Neural cell (in vitro differentiated cells): ENCODE measurements around the gene MPP3. TPM values are rescaled to one million over a fixed set of nuclear protein-coding genes. Genes with fewer than 3 reads are reported as not detected.

Experiments used
- H2AFZ ChIP-seq: fragments of 200-600, 300-800 bp; sonication (generic), shearing (Covaris generic); 2 replicates; pipeline ENCODE4 v1.6.0; 2014; ENCODE audit warnings: low read depth, mild to moderate bottlenecking, antibody characterized with exemption, low read length, moderate library complexity
- H3F3A ChIP-seq: fragments of 200-600 bp; shearing (Covaris generic); 2 replicates; pipeline ENCODE4 v1.6.1; 2016; ENCODE audit warnings: mild to moderate bottlenecking, moderate library complexity, mixed read lengths, antibody characterized with exemption, low read length; ENCODE audit not compliant: insufficient read depth, poor library complexity, severe bottlenecking
- H3K27ac ChIP-seq: fragments of 200-600, 300-800 bp; sonication (generic), shearing (Covaris generic); 2 replicates; pipeline ENCODE4 v1.5.1; 2014; ENCODE audit warnings: mild to moderate bottlenecking, low read length, moderate library complexity
- H3K27me3 ChIP-seq: fragments of 300-800, 200-600 bp; sonication (generic), shearing (Covaris generic); 2 replicates; pipeline ENCODE4 v1.6.0; 2014; ENCODE audit warnings: mild to moderate bottlenecking, low read depth, low read length, moderate library complexity; ENCODE audit not compliant: insufficient read depth
- H3K36me3 ChIP-seq: fragments of 300-800, 200-600 bp; sonication (generic), shearing (Covaris generic); 2 replicates; pipeline ENCODE4 v1.5.1; 2014; ENCODE audit warnings: mild to moderate bottlenecking, antibody characterized with exemption, low read length, moderate library complexity; ENCODE audit not compliant: insufficient read depth
- H3K4me2 ChIP-seq: fragments of 300-800, 200-600 bp; sonication (generic), shearing (Covaris generic); 2 replicates; pipeline ENCODE4 v1.6.0; 2014; ENCODE audit warnings: mild to moderate bottlenecking, low read length
- H3K4me3 ChIP-seq: fragments of 300-800, 200-600 bp; sonication (generic), shearing (Covaris generic); 2 replicates; pipeline ENCODE4 v1.5.1; 2014; ENCODE audit warnings: mild to moderate bottlenecking, low read length, moderate library complexity
- H3K79me2 ChIP-seq: fragments of 200-600 bp; shearing (Covaris generic); replicated peaks from 2 replicates; pipeline ENCODE4 v1.6.0; 2014; ENCODE audit warnings: mild to moderate bottlenecking, low read length, moderate library complexity; ENCODE audit not compliant: insufficient read depth
- H3K9ac ChIP-seq: fragments of 300-800, 200-600 bp; sonication (generic), shearing (Covaris generic); 2 replicates; pipeline ENCODE4 v1.6.1; 2016; ENCODE audit warnings: mild to moderate bottlenecking, low read length, mixed read lengths
- H3K9me2 ChIP-seq: fragments of 200-600 bp; shearing (Covaris generic); 2 replicates; pipeline ENCODE4 v1.6.1; 2016; ENCODE audit warnings: mild to moderate bottlenecking, low read length, mixed read lengths; ENCODE audit not compliant: insufficient read depth
- H3K9me3 ChIP-seq: fragments of 200-600, 300-800 bp; sonication (generic), shearing (Covaris generic); 2 replicates; pipeline ENCODE4 v1.6.1; 2016; ENCODE audit warnings: mild to moderate bottlenecking, mixed run types, low read length, moderate library complexity, mixed read lengths
- H4K20me1 ChIP-seq: fragments of 200-600 bp; shearing (Covaris generic); 2 replicates; pipeline ENCODE4 v1.6.1; 2016; ENCODE audit warnings: mild to moderate bottlenecking, mixed run types; ENCODE audit not compliant: insufficient read depth
- CTCF ChIP-seq: fragments of 450-650 bp; IDR thresholded peaks from 2 replicates; pipeline ENCODE4 v1.5.1; 2014; ENCODE audit warnings: antibody characterized with exemption, mild to moderate bottlenecking, moderate library complexity; ENCODE audit not compliant: poor library complexity, severe bottlenecking
- EP300 ChIP-seq: fragments of 450-650 bp; conservative IDR thresholded peaks from 2 replicates; pipeline ENCODE4 v1.6.1; 2014; ENCODE audit warnings: antibody characterized with exemption, mild to moderate bottlenecking, moderate library complexity; ENCODE audit not compliant: poor library complexity, severe bottlenecking
- EZH2 ChIP-seq: fragments of 200-600, 300-800 bp; shearing (Covaris generic), sonication (generic); IDR thresholded peaks from 2 replicates; pipeline ENCODE4 v1.6.1; 2014; ENCODE audit warnings: antibody characterized with exemption, low read length, borderline replicate concordance, mild to moderate bottlenecking; ENCODE audit not compliant: insufficient read depth, poor library complexity, severe bottlenecking
- MXI1 ChIP-seq: fragments of 450-650 bp; conservative IDR thresholded peaks from 2 replicates; pipeline ENCODE4 v1.6.1; 2014; ENCODE audit warnings: antibody characterized with exemption, mild to moderate bottlenecking; ENCODE audit not compliant: poor library complexity, severe bottlenecking
- POLR2AphosphoS5 ChIP-seq: IDR thresholded peaks from 2 replicates; pipeline ENCODE4 v1.6.1; 2012
- RAD21 ChIP-seq: fragments of 450-650 bp; conservative IDR thresholded peaks from 2 replicates; pipeline ENCODE4 v1.6.1; 2014; ENCODE audit warnings: antibody characterized with exemption, mild to moderate bottlenecking, moderate library complexity
- REST ChIP-seq: IDR thresholded peaks from 2 replicates; pipeline ENCODE4 v1.6.1; 2012; ENCODE audit warnings: borderline replicate concordance
- SMC3 ChIP-seq: fragments of 450-650 bp; conservative IDR thresholded peaks from 2 replicates; pipeline ENCODE4 v1.6.1; 2014; ENCODE audit warnings: antibody characterized with exemption, mild to moderate bottlenecking, moderate library complexity; ENCODE audit not compliant: poor library complexity
- TAF1 ChIP-seq: IDR thresholded peaks from 2 replicates; pipeline ENCODE4 v1.6.1; 2012; ENCODE audit warnings: low read depth
- polyA plus RNA-seq: library from polyadenylated mRNA; depleted of rRNA; stranded (reverse); fragments of >200 nt; gene quantifications from 2 replicates; pipeline ENCODE4 v1.2.3, GENCODE V29; 2014

Gene MPP3
- polyA plus RNA-seq, 1 donor from 2014 or later, result 48.1 TPM

GRCh38 chr17:43878260-43879175 lies 45.6 kb upstream of the MPP3 start:
- no peaks in the 10 kb centered on the region for H3K79me2 ChIP-seq
- H3K4me2 ChIP-seq, result no peak overlapping the region
- H3K27ac ChIP-seq, result no peak overlapping the region
- no peaks in the 10 kb centered on the region for H3F3A ChIP-seq
- TF ChIP-seq EZH2 (no peak), TAF1 (peak; percentile 37), REST (no peak), RAD21 (peak; percentile 88), POLR2AphosphoS5 (no peak), SMC3 (peak; percentile 93), CTCF (peak; percentile 96), EP300 (no peak), MXI1 (no peak)
- no peaks in the 10 kb centered on the region for H3K27me3 ChIP-seq
- H3K9me3 ChIP-seq, result no peaks in the 10 kb centered on the region
- no peak overlapping the region for H3K4me3 ChIP-seq
- H2AFZ ChIP-seq, result no peak overlapping the region
- H3K36me3 ChIP-seq, result no peaks in the 10 kb centered on the region
- no peaks in the 10 kb centered on the region for H3K9me2 ChIP-seq
- H3K9ac ChIP-seq, result no peak overlapping the region
- H4K20me1 ChIP-seq, result no peaks in the 10 kb centered on the region

- TF ChIP-seq POLR2AphosphoS5 (no peak), CTCF (no peak), EP300 (no peak), EZH2 (no peak), RAD21 (no peak)
- Histone ChIP-seq H3K27ac (no peak overlapping the region), H2AFZ (no peak overlapping the region), H3K9me3 (no peaks in the 10 kb centered on the region), H3K4me3 (no peak overlapping the region), H3K79me2 (no peaks in the 10 kb centered on the region), H3K4me2 (no peak overlapping the region), H3K9me2 (no peaks in the 10 kb centered on the region), H3K27me3 (no peaks in the 10 kb centered on the region), H3F3A (no peaks in the 10 kb centered on the region), H3K9ac (no peak overlapping the region), H4K20me1 (no peaks in the 10 kb centered on the region), H3K36me3 (no peaks in the 10 kb centered on the region)
These were observed 44.7 kb upstream of the MPP3 start for GRCh38 chr17:43877451-43878155.
